IPS-NIHi7 (cell line): ENCODE measurements around the gene PRMT6.
"Not testable (repeated sequence)": the region's sequence is repeated elsewhere in the genome, so short reads cannot be mapped to it uniquely, and the experiment has no call there.

ENCODE experiments used
- DNase-seq: peaks from one replicate; pipeline ENCODE4 v3.0.0; 2012; ENCODE audit warnings: mixed read lengths; ENCODE audit errors: extremely low spot score

The PRMT6 gene

DNA sequence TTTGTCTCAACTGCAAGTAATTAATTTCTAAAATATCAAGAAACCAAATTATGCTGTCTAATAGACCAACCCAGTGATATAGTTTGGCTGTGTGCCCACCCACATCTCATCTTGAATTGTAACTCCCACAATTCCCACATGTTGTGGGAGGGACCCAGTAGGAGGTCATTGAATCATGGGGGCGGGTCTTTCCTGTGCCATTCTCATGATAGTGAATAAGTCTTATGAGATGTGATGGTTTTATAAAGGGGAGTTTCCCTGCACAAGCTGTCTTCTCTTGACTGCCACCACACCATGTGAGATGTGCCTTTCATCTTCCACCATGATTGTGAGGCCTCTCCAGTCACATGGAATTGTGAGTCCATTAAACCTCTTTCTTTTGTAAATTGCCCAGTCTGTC is 36.9 kb downstream of the PRMT6 start:
- DNase-seq, result not testable (repeated sequence)

DNA sequence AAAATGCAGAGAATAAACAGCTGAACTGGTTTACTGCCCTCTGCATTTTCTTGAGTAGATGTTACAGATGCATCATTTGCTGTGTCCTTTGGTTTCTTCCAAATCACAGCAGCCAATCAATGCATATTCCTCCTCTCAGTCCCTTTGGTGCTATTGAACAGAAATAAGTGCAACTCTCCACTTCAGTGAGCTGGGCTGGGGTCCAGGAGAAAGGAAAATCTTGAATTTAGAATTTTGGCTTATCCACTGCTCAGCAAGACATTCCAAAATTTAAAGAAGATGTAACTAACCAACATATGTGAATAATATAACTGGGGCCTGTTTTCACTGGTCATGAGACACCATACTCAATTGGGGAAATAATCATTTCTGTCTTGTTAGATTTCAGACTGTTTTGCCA is 39.2 kb downstream of the PRMT6 start:
- DNase-seq, result no peak

DNA sequence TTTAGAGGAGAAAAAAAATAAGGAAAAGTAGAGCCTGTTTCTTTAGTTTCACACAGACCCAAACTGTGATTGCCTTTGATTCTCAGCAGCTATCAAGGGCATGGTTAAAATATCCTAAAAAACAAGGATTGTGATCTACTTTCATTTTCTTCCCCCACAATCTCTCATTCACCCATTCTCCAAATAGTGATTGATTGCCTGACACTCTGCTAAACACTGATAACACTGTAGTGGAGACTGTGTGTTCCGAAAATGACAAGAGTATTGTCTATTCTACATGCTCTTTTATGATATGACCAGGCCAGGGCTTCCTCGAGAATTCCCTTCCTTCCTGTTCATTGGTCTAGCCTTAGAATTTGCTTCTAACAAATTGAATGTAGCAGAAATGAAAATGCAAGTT is 40.2 kb downstream of the PRMT6 start:
- DNase-seq, result no peak

DNA sequence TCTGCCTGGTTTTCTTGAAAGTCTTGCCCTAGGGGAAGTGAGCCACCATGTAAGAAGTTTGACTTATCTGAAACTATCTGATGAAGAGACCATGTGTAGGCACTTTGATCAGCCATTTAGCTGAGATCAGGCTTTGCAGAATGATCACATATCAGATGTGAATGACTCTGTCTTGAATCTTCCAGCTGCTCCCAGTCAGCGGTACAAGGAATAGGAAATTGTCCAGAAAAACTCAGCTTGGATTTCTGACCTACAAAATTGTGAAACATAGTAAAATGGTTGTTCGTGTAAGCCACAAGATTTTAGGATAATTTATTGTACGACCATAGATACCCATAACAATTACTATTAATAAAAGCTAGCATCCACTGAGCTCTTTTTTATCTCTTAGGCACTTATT is 42.5 kb downstream of the PRMT6 start:
- no peak for DNase-seq

DNA sequence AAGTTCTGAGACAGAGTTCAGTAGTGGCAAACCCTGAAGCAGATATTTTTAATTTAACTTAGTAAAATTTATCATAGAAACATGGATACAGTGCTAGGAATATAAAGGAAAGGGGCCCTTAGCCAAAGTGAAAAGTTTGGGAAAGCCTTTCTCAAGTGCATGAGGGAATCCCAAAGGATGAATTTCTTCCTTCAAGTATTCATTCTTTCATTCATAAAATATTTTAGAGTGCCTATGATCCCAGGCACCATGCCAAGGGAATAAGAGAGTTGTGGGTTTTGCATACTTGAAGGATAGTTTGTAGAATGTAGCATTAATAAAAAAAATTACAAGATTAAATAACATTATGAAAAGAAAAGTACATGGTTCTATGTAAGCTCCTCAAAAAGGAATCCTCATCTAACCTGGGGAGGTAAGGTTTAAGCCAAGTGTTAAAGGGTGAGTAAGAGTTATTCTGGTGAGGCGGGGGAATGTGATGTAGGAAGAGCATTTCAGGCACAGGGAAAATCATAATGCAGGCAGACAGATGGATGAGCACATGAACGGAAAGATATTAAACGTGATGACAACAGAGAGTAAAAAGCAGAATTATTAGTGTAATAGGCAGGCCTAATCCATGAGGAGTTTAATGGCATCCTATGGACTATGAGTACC is 44.0 kb downstream of the PRMT6 start:
- no peak for DNase-seq

DNA sequence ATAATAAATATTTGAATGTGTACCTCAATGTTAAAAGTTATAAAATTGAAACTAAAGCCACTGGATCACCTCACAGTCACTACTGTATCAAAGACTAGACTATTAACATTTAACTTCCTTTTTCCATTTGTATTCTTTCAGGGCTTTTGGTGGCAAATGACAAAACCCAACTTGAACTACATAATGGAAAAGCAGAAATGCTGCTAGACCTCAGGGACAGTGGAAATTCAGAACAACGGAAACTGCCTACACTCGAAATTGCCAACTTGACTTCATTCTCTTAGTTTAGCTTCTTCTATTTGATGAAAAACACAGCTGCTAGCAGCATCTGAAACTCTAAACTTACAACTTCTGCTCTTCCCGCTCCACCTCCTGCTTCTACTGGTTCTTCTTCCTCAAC is 49.4 kb downstream of the PRMT6 start:
- no peak for DNase-seq
